ENCODE data around the gene MAP3K5. TPM values are rescaled to one million over a fixed set of nuclear protein-coding genes. Genes with fewer than 3 reads are reported as not detected.
"Not testable (repeated sequence)": the region's sequence is repeated elsewhere in the genome, so short reads cannot be mapped to it uniquely, and the experiment has no call there.

Gene MAP3K5
- total RNA-seq, 1 experiment from 2014 or later = 2.0 TPM

DNA sequence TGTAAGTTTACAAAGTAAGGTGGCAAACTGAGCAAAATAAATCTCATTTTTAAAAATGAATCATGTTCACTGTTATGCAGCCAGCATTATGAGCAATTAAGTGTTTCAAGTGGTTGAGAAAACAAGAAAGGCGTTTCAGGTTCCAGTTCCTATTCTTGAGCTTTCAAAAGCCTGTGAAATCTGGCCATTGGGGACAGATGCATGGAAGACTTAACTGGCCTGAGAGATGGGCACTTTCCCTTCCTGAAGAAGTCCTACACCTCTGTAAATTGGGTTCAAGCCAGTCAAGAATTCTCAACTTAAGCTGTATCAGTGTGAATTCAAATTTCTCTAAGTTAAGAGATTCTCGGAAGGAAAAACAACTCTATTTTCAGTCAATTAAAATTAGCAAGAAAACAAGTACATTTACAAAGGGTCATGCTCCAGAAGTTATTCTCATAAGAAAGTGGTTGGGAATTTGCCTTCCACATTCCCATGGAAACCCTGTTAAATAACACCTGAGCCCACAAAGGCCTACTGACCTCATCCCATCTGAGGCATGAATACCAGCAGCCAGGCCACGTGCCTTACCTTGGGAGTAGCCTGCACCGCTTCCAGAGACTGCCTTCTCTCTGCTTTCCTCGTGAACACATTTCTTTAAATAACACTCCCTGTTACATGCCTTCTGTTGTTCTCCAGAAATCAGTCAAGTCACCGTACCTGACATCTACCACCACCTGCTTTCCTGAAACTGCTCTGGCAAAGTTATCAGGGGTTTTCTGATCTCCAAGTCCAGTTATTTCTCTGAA, 19.4 kb downstream of the MAP3K5 start:
- no peak for DNase-seq (ENCODE audit: low spot score)

DNA sequence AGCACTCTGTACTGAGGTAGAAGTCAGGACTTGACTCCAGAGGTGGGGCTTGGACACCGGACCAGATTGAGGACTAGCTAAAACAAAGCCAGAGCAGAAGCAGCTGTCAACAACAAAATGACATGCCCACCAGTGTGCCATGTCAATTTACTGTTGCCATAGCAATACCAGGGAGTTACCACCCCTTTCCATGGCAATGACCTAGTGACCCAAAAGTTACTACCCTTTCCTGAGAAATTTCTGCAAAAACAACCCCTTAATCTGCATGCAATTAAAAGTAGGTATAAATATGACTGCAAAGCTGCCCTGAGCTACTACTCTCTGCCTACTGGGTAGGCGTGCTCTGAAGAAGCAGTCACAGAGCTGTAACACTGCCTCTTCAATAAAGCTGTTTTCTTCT, 21.0 kb downstream of the MAP3K5 start:
- no peak for DNase-seq (ENCODE audit: low spot score)

DNA sequence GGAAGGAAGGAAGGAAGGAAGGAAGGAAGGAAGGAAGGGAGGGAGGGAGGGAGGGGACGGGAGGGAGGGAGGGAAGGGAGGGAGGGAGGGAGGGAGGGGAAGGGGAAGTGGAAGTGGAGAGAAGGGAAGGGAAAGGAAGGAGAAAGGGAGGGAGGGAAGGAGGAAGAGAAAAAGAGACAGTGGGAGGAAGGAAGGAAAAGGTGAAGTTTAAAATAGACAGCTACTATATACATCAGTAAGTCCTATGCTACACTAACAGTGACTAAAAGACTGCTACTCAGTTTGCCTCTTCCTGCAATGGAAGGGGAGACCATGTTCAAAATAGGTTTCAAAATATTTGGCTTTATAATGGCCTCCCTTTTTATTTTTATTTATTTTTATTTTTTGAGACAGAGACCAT, 22.5 kb downstream of the MAP3K5 start:
- no peak for DNase-seq (ENCODE audit: low spot score)

DNA sequence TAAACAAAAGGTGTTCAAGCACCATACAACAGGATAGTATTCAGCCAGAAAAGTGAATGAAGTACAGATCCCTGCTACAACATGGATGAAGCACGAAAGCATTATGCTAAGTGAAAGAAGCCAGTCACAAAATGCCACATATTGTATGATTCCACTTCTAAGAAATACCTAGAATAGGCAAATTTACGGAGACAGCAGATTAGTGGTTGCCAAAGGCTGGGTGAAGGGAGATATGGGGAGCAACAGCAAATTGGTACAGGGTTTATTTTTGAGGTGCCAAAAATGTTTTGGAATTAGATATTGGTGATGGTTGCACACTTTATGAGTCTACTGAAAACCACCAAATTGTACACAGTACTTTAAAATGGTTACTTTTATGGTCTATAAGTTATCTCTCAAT, 23.2 kb downstream of the MAP3K5 start:
- no peak for DNase-seq (ENCODE audit: low spot score)

DNA sequence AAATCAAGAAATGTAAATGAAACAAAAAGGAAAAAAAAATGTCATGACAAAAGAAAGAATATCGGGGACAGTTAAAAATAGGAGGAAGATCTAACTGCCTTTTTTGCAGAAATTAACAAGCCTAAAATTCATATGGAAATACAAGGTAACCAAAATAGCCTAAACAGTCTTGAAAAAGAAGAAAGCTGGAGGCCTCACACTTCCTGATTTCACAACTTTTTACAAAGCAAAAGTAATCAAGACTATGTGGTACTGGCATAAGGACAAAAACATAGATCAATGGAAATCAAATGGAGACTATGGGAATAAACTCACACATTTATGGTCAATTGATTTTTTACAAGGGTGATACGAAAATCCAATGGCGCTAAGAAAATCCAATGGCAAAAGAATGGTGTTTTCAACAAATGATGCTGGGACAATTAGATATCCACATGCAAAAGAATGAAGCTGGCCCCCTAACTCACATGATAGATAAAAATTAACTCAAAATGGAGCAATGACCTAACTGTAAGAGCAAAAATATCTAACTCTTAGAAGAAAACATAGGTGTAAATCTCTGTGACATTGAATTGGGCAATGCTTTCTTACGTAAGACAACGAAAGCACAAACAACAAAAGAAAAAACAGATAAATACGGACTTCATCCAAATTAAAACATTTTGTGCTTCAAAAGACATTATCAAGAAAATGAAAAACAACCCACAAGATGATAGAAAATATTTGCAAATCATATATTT, 24.5 kb downstream of the MAP3K5 start:
- no peak for DNase-seq (ENCODE audit: low spot score)

DNA sequence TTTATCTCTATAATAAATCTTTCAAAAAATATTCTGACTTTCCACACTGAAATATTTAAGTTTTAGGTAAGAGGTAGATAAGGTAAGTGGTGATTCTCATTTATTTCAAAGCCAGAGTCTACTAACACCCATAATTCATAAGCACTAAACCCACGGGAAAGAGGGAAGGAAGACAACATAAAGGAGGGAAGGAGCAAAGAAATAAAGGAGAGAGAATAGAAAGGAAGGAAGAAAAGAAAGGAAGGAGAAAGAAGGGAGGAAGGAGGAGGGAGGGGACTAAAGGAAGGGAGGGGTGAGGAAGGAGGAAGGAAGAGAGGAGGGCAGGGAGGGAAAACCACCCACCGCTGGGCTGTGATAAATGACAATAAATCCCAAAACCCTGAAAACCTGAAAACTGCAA, 25.2 kb downstream of the MAP3K5 start:
- DNase-seq (ENCODE audit: low spot score) = no peak

DNA sequence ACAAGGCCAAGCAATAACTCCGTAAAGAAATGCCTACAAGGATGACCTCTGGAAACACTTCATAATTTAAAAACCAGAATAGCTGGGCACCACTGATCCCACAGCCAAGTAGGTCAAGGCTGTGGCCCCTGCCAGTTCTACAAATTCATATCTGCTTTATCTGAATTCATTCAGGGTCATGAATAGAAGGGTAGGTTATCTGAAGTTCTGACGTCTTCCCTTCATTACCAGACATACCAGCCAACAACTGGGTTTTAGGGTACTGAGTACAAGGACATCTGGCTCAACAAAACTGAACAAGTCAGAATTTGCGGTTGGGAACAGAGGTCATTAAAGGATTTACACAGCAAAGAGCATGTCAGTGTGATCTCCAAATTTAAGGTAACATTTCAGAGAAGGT, 26.0 kb downstream of the MAP3K5 start:
- no peak for DNase-seq (ENCODE audit: low spot score)

DNA sequence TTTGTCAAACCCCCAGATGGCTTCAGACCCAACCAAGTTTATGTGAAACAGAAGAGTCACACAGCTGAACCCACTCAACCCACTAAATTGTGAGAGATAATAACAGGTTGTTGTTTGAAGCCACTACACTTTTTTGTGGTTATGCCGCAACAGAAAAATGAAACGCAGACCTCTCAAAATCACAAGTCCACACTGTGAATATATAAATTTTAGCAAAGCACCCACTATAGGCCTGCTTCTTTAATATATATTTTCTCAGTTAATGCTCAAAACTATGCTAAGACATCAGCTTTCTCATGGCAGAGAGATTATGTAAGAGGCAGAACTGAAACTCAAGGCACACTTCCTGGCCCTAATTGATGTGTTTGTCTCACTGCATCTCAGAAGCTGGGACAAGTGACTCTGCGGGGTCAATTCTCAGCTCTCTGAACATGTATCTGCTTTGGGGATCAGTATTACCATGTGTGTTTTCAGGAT, 27.7 kb downstream of the MAP3K5 start:
- no peak for DNase-seq (ENCODE audit: low spot score)

DNA sequence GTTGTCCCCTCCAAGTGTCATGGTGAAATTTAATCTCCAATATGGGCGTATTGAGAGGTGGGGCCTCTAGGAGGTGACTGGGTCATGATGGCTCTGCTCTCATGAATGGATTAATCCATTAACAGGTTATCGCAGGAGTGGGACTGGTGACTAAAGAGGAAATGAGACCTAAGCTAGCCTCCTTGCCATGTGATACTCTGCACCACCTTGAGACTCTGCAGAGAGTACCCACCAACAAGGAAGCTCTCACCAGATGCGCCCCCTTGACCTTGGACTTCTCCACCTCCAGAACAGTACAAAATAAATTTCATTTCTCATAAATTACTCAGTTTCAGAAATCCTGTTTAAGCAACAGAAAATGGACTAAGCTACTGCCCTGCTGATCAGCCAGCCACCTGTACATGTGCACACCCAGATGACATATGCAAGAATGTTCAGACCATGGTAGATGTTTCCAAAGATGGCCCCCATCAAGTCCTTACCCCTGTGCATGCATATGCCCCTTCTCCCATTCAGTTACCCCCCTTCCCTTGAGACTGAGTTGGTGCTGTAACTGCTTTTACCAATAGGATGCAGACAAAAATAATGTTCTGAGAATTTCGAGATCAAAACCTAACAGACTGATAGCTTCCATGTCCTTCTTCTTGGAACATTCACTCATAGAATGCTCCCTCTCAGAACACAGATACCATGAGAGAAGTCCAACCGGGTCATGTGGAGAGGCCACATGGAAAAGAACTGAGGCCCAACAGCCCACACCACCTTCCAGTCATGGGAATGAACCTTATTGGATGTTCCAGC, 28.4 kb downstream of the MAP3K5 start:
- DNase-seq (ENCODE audit: low spot score) = no peak

DNA sequence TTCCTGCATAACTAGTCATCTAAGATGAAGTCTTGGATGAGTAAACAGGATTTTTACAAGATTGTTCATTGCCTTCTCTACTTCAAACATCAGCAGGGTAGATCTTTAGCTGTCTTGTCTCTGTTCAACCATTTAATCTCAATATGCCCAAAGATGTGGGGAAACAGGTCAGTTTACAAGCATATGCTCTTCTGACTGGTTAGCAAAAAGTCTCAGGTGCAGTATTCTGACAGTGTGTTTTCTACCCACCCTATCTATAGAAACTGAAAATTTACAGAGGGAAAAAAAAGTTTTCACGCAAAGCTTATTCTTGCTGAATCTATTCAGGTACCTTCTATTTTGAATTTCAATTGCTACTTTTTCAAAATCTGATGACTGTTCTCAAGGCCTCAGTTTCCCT, 29.0 kb downstream of the MAP3K5 start:
- DNase-seq (ENCODE audit: low spot score) = no peak

DNA sequence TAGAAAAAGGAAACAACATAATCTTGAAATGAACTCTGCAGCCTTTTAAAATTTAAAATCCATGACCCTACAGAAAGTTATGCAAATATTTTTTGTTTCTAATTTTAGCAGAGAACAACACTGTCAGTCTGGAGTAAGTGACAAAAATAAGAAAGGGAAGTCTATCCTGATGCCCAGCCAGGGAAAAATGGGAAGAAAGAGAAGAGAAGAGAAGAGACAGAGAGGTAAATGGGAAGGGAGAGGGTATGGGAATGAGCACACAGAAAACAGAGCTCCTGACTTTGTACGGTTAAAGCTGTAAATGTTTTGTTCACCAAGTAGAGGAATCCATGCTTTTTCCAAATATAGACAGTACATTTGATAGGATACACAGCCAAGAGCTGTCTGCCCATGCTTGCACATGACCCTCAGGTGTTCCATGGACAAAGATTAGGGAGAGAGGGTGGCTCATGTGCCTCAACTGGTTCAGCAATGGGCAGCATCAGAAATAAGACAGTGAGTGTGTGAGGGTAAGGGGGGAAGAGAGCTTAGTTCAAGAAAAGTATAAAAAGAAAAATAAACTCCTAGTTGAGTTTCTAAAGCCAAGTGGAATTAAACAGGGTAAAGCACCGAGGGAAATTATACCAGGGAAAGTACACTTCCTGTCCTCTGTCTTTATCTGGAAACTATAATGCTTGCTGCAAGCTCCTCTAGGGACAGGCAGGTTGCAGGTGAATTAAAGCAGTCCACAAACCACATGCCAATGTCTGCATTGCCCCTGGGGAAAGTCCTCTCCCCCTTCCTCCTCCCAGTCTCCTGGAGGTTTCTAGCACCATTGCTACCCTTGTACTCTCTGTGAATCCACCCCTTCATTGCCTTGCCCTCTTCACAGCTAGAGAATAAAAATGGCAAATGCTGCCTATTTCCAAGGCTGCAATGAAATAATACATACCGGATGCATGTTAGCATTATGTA, 30.0 kb downstream of the MAP3K5 start:
- no peak for DNase-seq (ENCODE audit: low spot score)

DNA sequence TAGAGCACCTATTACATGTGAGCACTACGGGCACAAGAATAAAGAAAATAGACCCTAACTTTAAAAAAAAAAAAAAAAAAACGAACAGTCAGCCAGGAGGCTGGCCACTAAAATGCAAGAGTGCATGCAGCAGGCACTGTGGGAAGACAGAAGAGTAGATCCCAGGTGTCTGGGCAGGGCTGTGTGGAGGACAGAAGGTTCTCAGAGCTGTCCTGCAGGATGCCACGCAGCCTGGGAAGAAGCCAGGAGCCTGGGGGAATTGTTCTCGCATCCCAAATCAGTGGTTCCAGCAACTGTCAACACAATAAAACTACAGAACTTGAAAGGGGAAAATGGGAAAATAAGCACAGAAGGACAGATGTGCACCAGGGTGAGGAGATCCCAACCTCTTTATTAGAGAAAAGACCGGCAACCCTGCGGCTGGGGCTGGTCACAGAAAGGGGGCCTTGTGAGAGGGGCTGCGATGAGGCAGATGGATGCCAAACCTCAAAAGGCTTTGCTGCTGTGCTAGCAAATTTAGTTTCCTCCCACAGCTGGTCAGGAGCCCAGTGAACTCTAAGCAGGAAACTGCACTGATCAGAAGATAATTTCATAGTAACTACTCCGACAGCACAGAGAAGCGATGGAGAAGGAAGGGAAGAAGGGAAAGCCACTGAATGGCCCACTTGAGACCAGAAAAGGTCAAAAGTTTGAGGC, 30.9 kb downstream of the MAP3K5 start:
- DNase-seq (ENCODE audit: low spot score) = no peak

DNA sequence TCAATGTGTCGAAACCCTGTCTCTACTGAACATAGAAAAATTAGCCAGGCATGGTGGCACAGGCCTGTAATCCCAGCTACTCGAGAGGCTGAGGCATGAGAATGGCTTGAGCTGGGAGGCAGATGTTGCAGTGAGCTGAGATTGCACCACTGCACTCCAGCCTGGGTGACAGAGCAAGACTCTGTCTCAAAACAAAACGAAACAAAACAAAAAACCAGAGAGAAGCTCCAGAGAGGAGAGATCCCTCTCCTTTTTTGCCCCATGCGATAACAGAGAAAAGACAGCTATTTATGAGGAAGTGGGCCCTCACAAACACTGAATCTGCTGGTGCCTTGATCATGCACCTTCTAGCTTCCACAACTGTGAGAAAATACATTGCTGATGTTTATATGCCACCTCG, 31.5 kb downstream of the MAP3K5 start:
- DNase-seq (ENCODE audit: low spot score) = not testable (repeated sequence)

DNA sequence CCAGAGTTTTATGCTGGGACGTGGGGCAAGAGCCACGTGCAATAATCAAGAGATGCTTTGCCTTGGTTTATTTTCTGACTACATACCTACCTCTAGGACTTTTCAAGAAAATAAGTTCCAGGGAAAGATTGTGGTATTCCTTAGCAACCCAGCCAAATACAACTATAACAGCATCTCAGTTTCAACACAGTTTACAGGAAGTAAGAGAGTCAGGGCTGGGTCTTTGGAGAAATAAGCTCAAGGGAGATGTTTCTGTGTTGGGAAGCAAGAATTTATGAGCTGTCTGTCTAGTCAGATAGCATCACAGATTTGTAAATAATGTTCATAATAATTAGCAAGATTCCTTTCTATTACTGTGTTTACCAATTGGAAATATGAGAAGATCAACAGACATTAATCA, 35.1 kb downstream of the MAP3K5 start:
- DNase-seq (ENCODE audit: low spot score) = no peak

DNA sequence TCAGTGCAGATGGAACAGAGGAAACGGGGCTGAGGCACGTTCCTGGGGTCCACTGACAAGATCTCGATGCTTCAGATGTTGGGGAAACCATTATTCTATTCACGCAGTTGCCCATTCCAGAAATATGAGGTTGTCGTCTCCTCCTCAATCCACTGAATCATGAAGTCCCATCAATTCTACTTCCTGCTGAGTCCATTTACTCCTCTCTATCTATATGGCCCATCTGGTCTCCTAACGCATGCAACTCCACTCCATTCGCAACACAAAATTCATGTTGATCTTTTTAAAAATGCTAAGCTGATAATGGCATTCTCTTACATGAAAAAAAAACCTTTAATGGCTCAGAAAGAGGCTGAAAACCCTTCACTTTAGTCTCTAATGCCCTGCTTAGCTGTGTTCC, 37.5 kb downstream of the MAP3K5 start:
- no peak for DNase-seq (ENCODE audit: low spot score)

DNA sequence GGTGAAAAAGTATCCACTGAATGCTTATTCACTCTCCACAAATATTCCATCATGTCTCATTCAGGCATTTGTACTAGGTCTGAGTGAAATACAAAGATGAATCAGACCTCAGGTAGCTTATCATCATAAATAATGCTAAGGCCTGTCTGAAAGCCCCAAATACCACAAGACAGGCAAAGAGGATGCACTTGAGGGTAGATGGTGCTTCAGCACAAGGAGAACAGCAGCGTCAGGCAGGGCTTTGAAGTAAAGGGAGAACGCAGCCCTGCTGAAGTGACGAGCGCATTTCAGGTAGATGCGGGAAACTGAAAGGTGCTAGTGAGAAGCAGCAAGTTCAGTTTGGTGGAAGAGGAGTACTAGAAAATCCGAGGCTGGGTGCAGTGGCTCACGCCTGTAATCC, 38.7 kb downstream of the MAP3K5 start:
- no peak for DNase-seq (ENCODE audit: low spot score)

DNA sequence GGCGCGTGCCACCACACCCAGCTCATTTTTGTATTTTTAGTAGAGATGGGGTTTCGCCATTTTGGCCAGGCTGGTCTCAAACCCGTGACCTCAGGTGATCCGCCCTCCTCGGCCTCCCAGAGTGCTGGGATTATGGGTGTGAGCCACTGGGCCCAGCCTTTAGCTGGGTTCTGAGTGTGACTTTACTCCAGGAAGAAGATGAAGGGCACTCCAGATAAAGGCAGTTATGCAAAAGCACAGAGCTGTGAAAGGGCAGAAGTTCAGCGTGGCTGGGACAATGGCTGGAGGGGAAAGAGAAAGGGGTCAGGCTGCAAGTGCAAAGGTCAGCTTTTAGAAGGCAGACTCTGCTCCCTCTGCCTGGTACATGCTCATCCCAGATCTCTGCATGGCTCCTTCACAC, 39.7 kb downstream of the MAP3K5 start:
- DNase-seq (ENCODE audit: low spot score) = no peak

DNA sequence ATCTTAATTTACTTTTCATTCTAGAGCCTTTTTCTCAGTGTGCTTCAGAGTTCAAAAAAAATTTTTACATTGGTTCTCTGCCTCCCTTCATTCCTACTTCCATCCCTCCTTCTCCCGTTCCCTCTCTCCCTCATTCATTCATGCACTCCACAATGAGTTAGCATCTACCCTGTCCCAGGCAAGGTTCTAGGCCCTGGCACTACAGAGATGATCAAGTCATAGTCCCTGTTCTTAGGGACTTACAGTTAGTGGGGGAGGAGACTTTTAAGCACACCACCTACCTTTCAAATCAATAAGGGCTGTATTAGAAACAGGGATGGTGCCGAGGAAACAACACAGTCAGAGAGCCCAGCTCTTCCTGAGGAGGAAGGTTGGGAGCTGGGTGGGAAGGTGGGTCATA, 40.3 kb downstream of the MAP3K5 start:
- DNase-seq (ENCODE audit: low spot score) = no peak

DNA sequence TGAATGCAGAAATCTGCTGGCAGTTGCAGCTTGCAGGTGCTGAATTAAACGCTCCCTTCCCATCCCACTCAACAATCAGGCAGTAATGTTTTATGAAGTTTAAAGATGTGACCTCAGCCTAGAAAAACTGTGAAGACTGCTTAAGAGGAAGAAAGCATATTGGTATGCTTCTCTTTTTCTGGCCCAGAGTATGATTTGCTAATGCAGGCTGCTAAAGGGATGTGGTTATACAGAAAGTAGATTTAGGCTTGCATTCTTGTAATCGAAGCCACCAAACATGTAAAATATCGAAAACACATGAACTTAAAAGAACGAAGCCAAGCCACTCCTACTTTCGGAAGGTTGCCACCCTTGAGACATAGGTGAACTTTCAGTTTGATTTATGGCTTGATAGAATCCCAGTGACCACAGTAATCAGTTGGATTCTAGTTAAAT, 40.7 kb downstream of the MAP3K5 start:
- DNase-seq (ENCODE audit: low spot score) = no peak

DNA sequence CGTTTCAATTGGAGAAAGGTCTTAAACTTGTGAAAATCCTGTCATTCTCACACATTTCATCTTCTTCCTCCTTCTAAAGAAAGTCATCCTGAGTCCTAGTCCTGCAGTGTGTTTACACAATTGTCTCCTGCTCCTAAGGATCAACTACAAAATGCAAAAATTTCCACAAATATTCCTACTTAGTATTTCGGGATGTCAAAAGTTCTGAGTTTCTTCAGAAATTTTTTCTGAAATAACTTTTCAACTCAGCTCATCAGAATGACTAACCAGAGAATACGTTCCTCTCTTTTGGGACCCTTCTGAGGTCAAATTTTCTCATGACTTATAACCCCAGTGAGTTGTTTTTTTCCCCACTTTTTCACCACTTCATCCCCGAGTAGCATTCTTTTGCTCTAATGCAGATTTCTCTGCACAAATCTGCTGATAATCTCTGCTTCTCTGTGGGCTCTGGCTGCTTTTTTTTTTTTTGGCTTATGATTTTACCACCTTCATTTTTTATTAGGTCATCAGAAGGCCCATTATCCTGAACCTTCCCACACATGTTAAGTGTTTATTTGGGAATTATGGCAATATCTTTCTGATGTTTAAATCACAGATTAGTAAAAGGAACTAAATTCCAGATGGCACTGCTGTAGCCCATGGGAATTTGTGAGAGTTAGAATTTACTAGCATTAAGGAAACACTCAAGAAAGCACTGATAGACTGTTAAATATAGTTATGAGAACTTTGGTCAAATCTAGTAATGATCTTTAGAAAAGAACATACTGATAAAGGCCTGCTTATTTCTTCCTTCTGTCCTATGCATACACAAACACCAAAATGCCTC, 41.4 kb downstream of the MAP3K5 start:
- no peak for DNase-seq (ENCODE audit: low spot score)

Data from A172 (cell line).